Measurements from ENCODE around the gene EYS.

The EYS gene

GRCh38 chr6:63724721-63725120 is 1982.3 kb downstream of the EYS start:
- no peak overlapping the region for H4K8ac ChIP-seq (ENCODE audit: low read length)
- H2BK12ac ChIP-seq (ENCODE audit: low read length in 2 of 2) = no peak overlapping the region
- H3K4me2 ChIP-seq (ENCODE audit: low read length, poor library complexity, severe bottlenecking) = no peak overlapping the region

GRCh38 chr6:63721181-63721580 is 1985.8 kb downstream of the EYS start:
- Histone ChIP-seq H3K27me3 (ENCODE audit: control insufficient read depth in 1 of 2, insufficient read depth in 1 of 2, low read length in 2 of 2) (no peaks in the 10 kb centered on the region), H3K4ac (ENCODE audit: low read depth in 1 of 2, low read length in 2 of 2) (no peak overlapping the region), H3K4me3 (ENCODE audit: insufficient read depth in 1 of 2, low read depth in 1 of 2, low read length in 2 of 2) (no peak overlapping the region), H3K79me1 (replicated peaks; ENCODE audit: low read length, poor library complexity, severe bottlenecking) (no peaks in the 10 kb centered on the region), H3K9me3 (ENCODE audit: control insufficient read depth, low read length) (no peaks in the 10 kb centered on the region), H2AFZ (ENCODE audit: low read depth, low read length) (no peak overlapping the region), H3K36me3 (ENCODE audit: control insufficient read depth in 1 of 2, insufficient read depth in 2 of 2, low read depth in 1 of 2, low read length in 2 of 2) (peaks cover 0 to 12% of the 10 kb centered on the region in 2 experiments), H3K9ac (ENCODE audit: low read length) (no peak overlapping the region), H3K4me1 (ENCODE audit: control insufficient read depth, insufficient read depth, low read depth, low read length) (no peaks in the 10 kb centered on the region), H2BK5ac (ENCODE audit: low read depth, low read length, poor library complexity, severe bottlenecking) (no peak overlapping the region), H4K8ac (ENCODE audit: low read length) (no peak overlapping the region), H2BK120ac (ENCODE audit: low read depth, low read length) (no peak overlapping the region), H3K18ac (ENCODE audit: low read depth in 1 of 2, low read length in 2 of 2) (no peak overlapping the region), H3K23ac (ENCODE audit: low read length in 2 of 2) (no peak overlapping the region), H2BK12ac (ENCODE audit: low read length in 2 of 2) (no peak overlapping the region), H3K14ac (ENCODE audit: low read length in 2 of 2) (no peak overlapping the region), H2AK5ac (ENCODE audit: low read length, severe bottlenecking) (no peak overlapping the region), H3K4me2 (ENCODE audit: low read length, poor library complexity, severe bottlenecking) (no peak overlapping the region), H2BK15ac (ENCODE audit: low read depth, poor library complexity, severe bottlenecking) (no peak overlapping the region), H3K27ac (ENCODE audit: low read length, poor library complexity, severe bottlenecking) (no peak overlapping the region), H4K91ac (ENCODE audit: low read length) (no peak overlapping the region)
- no peak for DNase-seq
- no CpG with 5 or more reads among the region's 1 CpG for WGBS

More at GRCh38 chr6:63724721-63725120, 1982.3 kb downstream of the EYS start:
- H3K18ac ChIP-seq (ENCODE audit: low read depth in 1 of 2, low read length in 2 of 2) = no peak overlapping the region
- no peak overlapping the region for H3K27ac ChIP-seq (ENCODE audit: low read length, poor library complexity, severe bottlenecking)
- H2AK5ac ChIP-seq (ENCODE audit: low read length, severe bottlenecking) = no peak overlapping the region
- H2BK5ac ChIP-seq (ENCODE audit: low read depth, low read length, poor library complexity, severe bottlenecking) = no peak overlapping the region
- no peak for DNase-seq
- H3K9ac ChIP-seq (ENCODE audit: low read length) = no peak overlapping the region
- H3K4ac ChIP-seq (ENCODE audit: low read depth in 1 of 2, low read length in 2 of 2) = no peak overlapping the region
- no peak overlapping the region for H3K4me3 ChIP-seq (ENCODE audit: insufficient read depth in 1 of 2, low read depth in 1 of 2, low read length in 2 of 2)
- H3K36me3 ChIP-seq (ENCODE audit: control insufficient read depth in 1 of 2, insufficient read depth in 2 of 2, low read depth in 1 of 2, low read length in 2 of 2) = no peaks in the 10 kb centered on the region
- H3K14ac ChIP-seq (ENCODE audit: low read length in 2 of 2) = no peak overlapping the region
- no peaks in the 10 kb centered on the region for H3K9me3 ChIP-seq (ENCODE audit: control insufficient read depth, low read length)
- no peak overlapping the region for H2AFZ ChIP-seq (ENCODE audit: low read depth, low read length)
- no peaks in the 10 kb centered on the region for H3K27me3 ChIP-seq (ENCODE audit: control insufficient read depth in 1 of 2, insufficient read depth in 1 of 2, low read length in 2 of 2)
- H2BK15ac ChIP-seq (ENCODE audit: low read depth, poor library complexity, severe bottlenecking) = no peak overlapping the region
- no peaks in the 10 kb centered on the region for H3K79me1 ChIP-seq (replicated peaks; ENCODE audit: low read length, poor library complexity, severe bottlenecking)
- no peak overlapping the region for H4K91ac ChIP-seq (ENCODE audit: low read length)
- no peak overlapping the region for H3K23ac ChIP-seq (ENCODE audit: low read length in 2 of 2)
- H2BK120ac ChIP-seq (ENCODE audit: low read depth, low read length) = no peak overlapping the region
- H3K4me1 ChIP-seq (ENCODE audit: control insufficient read depth, insufficient read depth, low read depth, low read length) = no peaks in the 10 kb centered on the region

- no peak overlapping the region for H4K8ac ChIP-seq (ENCODE audit: low read length)
- no peak overlapping the region for H2BK12ac ChIP-seq (ENCODE audit: low read length in 2 of 2)
- no peaks in the 10 kb centered on the region for H3K9me3 ChIP-seq (ENCODE audit: control insufficient read depth, low read length)
- no peak overlapping the region for H3K4me3 ChIP-seq (ENCODE audit: insufficient read depth in 1 of 2, low read depth in 1 of 2, low read length in 2 of 2)
- no peak overlapping the region for H3K4me2 ChIP-seq (ENCODE audit: low read length, poor library complexity, severe bottlenecking)
- no peak overlapping the region for H3K4ac ChIP-seq (ENCODE audit: low read depth in 1 of 2, low read length in 2 of 2)
- no peak overlapping the region for H2AFZ ChIP-seq (ENCODE audit: low read depth, low read length)
- no peak overlapping the region for H3K14ac ChIP-seq (ENCODE audit: low read length in 2 of 2)
- peak overlapping the region; percentile 19 for H2BK5ac ChIP-seq (ENCODE audit: low read depth, low read length, poor library complexity, severe bottlenecking)
- no peak overlapping the region for H4K91ac ChIP-seq (ENCODE audit: low read length)
- H3K27ac ChIP-seq (ENCODE audit: low read length, poor library complexity, severe bottlenecking) = no peak overlapping the region
- DNase-seq = no peak
- peaks cover 5 to 59% of the 10 kb centered on the region in 2 experiments for H3K36me3 ChIP-seq (ENCODE audit: control insufficient read depth in 1 of 2, insufficient read depth in 2 of 2, low read depth in 1 of 2, low read length in 2 of 2)
- H3K23ac ChIP-seq (ENCODE audit: low read length in 2 of 2) = no peak overlapping the region
- H2AK5ac ChIP-seq (ENCODE audit: low read length, severe bottlenecking) = no peak overlapping the region
- H2BK15ac ChIP-seq (ENCODE audit: low read depth, poor library complexity, severe bottlenecking) = no peak overlapping the region
- peaks cover 11% of the 10 kb centered on the region for H3K79me1 ChIP-seq (replicated peaks; ENCODE audit: low read length, poor library complexity, severe bottlenecking)
- H3K9ac ChIP-seq (ENCODE audit: low read length) = no peak overlapping the region
- H3K27me3 ChIP-seq (ENCODE audit: control insufficient read depth in 1 of 2, insufficient read depth in 1 of 2, low read length in 2 of 2) = no peaks in the 10 kb centered on the region
- no peak overlapping the region for H2BK120ac ChIP-seq (ENCODE audit: low read depth, low read length)
- H3K4me1 ChIP-seq (ENCODE audit: control insufficient read depth, insufficient read depth, low read depth, low read length) = no peaks in the 10 kb centered on the region
- WGBS = 100% methylated on average over 1 of the region's 2 CpGs
- no peak overlapping the region for H3K18ac ChIP-seq (ENCODE audit: low read depth in 1 of 2, low read length in 2 of 2)
These were observed 1990.9 kb downstream of the EYS start for GRCh38 chr6:63716169-63716568.

- no peak overlapping the region for H3K9ac ChIP-seq (ENCODE audit: low read length)
- no peak overlapping the region for H4K8ac ChIP-seq (ENCODE audit: low read length)
- H2AK5ac ChIP-seq (ENCODE audit: low read length, severe bottlenecking) = no peak overlapping the region
- H3K4ac ChIP-seq (ENCODE audit: low read depth in 1 of 2, low read length in 2 of 2) = no peak overlapping the region
- no peak overlapping the region for H3K4me2 ChIP-seq (ENCODE audit: low read length, poor library complexity, severe bottlenecking)
- H4K91ac ChIP-seq (ENCODE audit: low read length) = no peak overlapping the region
- H3K36me3 ChIP-seq (ENCODE audit: control insufficient read depth in 1 of 2, insufficient read depth in 2 of 2, low read depth in 1 of 2, low read length in 2 of 2) = peaks cover 5 to 80% of the 10 kb centered on the region in 2 experiments
- H3K79me1 ChIP-seq (replicated peaks; ENCODE audit: low read length, poor library complexity, severe bottlenecking) = peaks cover 11% of the 10 kb centered on the region
- H2AFZ ChIP-seq (ENCODE audit: low read depth, low read length) = no peak overlapping the region
- H3K23ac ChIP-seq (ENCODE audit: low read length in 2 of 2) = no peak overlapping the region
- no peak for DNase-seq
- no peak overlapping the region for H2BK12ac ChIP-seq (ENCODE audit: low read length in 2 of 2)
- no peak overlapping the region for H2BK5ac ChIP-seq (ENCODE audit: low read depth, low read length, poor library complexity, severe bottlenecking)
- H3K27me3 ChIP-seq (ENCODE audit: control insufficient read depth in 1 of 2, insufficient read depth in 1 of 2, low read length in 2 of 2) = no peaks in the 10 kb centered on the region
- no peak overlapping the region for H2BK120ac ChIP-seq (ENCODE audit: low read depth, low read length)
- no peak overlapping the region for H3K4me3 ChIP-seq (ENCODE audit: insufficient read depth in 1 of 2, low read depth in 1 of 2, low read length in 2 of 2)
- no peaks in the 10 kb centered on the region for H3K9me3 ChIP-seq (ENCODE audit: control insufficient read depth, low read length)
- no peak overlapping the region for H3K14ac ChIP-seq (ENCODE audit: low read length in 2 of 2)
- H3K4me1 ChIP-seq (ENCODE audit: control insufficient read depth, insufficient read depth, low read depth, low read length) = no peaks in the 10 kb centered on the region
- no peak overlapping the region for H2BK15ac ChIP-seq (ENCODE audit: low read depth, poor library complexity, severe bottlenecking)
- H3K18ac ChIP-seq (ENCODE audit: low read depth in 1 of 2, low read length in 2 of 2) = no peak overlapping the region
- no peak overlapping the region for H3K27ac ChIP-seq (ENCODE audit: low read length, poor library complexity, severe bottlenecking)
These were observed 1992.9 kb downstream of the EYS start for GRCh38 chr6:63714091-63714490.

Measured in mesenchymal stem cell (in vitro differentiated cells and primary cell).